ENCODE results near the gene MYL3.

GRCh38 chr3:46892285-46893145 lies 29.3 kb upstream of the MYL3 start:
- TF ChIP-seq, protein P1, sequence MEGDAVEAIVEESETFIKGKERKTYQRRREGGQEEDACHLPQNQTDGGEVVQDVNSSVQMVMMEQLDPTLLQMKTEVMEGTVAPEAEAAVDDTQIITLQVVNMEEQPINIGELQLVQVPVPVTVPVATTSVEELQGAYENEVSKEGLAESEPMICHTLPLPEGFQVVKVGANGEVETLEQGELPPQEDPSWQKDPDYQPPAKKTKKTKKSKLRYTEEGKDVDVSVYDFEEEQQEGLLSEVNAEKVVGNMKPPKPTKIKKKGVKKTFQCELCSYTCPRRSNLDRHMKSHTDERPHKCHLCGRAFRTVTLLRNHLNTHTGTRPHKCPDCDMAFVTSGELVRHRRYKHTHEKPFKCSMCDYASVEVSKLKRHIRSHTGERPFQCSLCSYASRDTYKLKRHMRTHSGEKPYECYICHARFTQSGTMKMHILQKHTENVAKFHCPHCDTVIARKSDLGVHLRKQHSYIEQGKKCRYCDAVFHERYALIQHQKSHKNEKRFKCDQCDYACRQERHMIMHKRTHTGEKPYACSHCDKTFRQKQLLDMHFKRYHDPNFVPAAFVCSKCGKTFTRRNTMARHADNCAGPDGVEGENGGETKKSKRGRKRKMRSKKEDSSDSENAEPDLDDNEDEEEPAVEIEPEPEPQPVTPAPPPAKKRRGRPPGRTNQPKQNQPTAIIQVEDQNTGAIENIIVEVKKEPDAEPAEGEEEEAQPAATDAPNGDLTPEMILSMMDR (IDR thresholded peaks at IDR 0.05; ENCODE audit: insufficient read depth, low read length), result no peak
- TF ChIP-seq POLR2AphosphoS5 (IDR thresholded peaks at IDR 0.05; ENCODE audit: low read depth), result no peak
- TF ChIP-seq, protein P2, sequence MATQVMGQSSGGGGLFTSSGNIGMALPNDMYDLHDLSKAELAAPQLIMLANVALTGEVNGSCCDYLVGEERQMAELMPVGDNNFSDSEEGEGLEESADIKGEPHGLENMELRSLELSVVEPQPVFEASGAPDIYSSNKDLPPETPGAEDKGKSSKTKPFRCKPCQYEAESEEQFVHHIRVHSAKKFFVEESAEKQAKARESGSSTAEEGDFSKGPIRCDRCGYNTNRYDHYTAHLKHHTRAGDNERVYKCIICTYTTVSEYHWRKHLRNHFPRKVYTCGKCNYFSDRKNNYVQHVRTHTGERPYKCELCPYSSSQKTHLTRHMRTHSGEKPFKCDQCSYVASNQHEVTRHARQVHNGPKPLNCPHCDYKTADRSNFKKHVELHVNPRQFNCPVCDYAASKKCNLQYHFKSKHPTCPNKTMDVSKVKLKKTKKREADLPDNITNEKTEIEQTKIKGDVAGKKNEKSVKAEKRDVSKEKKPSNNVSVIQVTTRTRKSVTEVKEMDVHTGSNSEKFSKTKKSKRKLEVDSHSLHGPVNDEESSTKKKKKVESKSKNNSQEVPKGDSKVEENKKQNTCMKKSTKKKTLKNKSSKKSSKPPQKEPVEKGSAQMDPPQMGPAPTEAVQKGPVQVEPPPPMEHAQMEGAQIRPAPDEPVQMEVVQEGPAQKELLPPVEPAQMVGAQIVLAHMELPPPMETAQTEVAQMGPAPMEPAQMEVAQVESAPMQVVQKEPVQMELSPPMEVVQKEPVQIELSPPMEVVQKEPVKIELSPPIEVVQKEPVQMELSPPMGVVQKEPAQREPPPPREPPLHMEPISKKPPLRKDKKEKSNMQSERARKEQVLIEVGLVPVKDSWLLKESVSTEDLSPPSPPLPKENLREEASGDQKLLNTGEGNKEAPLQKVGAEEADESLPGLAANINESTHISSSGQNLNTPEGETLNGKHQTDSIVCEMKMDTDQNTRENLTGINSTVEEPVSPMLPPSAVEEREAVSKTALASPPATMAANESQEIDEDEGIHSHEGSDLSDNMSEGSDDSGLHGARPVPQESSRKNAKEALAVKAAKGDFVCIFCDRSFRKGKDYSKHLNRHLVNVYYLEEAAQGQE (IDR thresholded peaks at IDR 0.05; ENCODE audit: insufficient replicate concordance, low read depth), result no peak
